GM13977 (cell line): ENCODE results near the gene PPP2R2D.

ENCODE experiments used
- DNase-seq: peaks from one replicate; pipeline ENCODE4 v3.0.0; 2012; ENCODE audit warnings: low spot score
- CTCF ChIP-seq: IDR thresholded peaks from 2 replicates; pipeline ENCODE4 v1.5.1; 2012; ENCODE audit warnings: mild to moderate bottlenecking, control low read depth; ENCODE audit not compliant: insufficient read depth; ENCODE audit errors: extremely low read depth, missing control alignments
- in situ Hi-C: fragments of 300-500 bp; cut with MboI; formaldehyde crosslinking; loops from one replicate; pipeline ENCODE4 v1.12.0; 2022; ENCODE audit warnings: low sequenced_read_pairs, low pct_unique_long_range_greater_than_20kb, mixed read lengths, inconsistent platforms; ENCODE audit not compliant: unreplicated experiment

PPP2R2D gene

GRCh38 chr10:131872827-131873375 lies 27.9 kb upstream of the PPP2R2D start:
- in situ Hi-C loops = no loop called here
- DNase-seq = no peak
- no peak for TF ChIP-seq CTCF

DNA sequence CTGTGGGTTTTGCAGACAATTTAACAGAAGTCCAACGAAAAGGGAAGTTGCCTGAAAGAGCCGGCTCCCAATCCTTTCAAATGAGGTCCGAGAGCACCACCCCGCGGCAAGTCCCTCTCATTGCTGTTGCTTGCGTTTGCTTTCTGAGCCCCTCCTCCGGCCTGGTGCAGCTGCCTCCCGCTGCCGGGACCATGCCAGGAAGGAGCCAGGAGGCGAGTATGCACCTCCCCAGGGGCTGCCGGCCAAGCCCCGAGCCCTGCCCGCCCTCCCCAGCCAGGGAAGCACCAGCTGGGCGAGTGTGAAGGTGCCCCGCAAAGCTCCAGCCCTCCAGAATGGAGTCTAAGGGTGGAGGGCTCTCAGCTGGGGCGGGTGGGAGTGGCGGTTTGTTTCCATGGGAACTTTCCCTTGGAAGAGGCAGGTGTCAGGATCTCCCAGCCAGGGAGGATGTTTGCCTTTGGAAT lies 25.8 kb upstream of the PPP2R2D start:
- peak; percentile 87 for DNase-seq
- TF ChIP-seq CTCF = peak; percentile 89
- in situ Hi-C loops = loop anchor here (25.0 kb wide), 2 partner anchors 262 to 1688 kb away; no protein-coding TSS in a partner anchor

- DNase-seq = no peak
- in situ Hi-C loops = loop anchor here (25.0 kb wide), 2 partner anchors 262 to 1688 kb away; no protein-coding TSS in a partner anchor
- TF ChIP-seq CTCF = no peak
Observed at GRCh38 chr10:131875501-131875900, 25.3 kb upstream of the PPP2R2D start.

GRCh38 chr10:131876017-131876416 lies 24.8 kb upstream of the PPP2R2D start:
- in situ Hi-C loops = loop anchor here (25.0 kb wide), 2 partner anchors 261 to 1689 kb away; no protein-coding TSS in a partner anchor
- DNase-seq = no peak
- no peak for TF ChIP-seq CTCF

GRCh38 chr10:131876508-131876907 lies 24.3 kb upstream of the PPP2R2D start:
- DNase-seq = no peak
- in situ Hi-C loops = loop anchor here (25.0 kb wide), 2 partner anchors 261 to 1689 kb away; no protein-coding TSS in a partner anchor
- no peak for TF ChIP-seq CTCF

DNA sequence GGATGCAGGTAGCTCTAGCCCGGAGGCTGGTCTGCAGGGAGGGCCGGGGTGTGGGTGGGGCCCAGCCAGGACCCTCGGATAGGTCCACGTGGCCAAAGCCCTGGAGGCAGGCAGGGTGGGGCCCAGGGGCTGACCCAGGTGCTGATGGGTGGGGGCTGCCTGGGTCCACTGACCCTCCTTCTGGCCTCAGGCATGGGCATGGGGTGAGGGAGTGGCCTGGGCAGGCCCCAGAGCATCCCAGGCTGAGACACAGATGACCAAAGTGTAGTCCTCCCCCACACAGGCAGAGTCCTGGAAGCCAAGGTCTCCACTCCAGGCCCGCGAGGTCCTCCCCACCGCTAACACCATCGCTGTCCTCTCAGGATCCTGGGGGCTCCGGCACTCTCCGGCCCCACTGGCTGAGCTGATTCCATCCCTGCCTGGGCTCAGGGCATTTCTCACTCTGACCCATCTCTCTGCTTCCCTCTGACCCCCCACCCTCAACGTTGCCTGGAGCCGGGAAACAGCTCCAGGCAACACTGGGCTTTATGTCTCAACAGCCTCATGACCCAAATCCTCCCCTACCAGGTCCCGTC lies 20.7 kb upstream of the PPP2R2D start:
- in situ Hi-C loops = loop anchor here (25.0 kb wide), 2 partner anchors 257 to 1693 kb away; no protein-coding TSS in a partner anchor
- TF ChIP-seq CTCF = no peak
- no peak for DNase-seq
